ENCODE results near the gene GAB1.

GRCh38 chr4:143441678-143442077 lies 105.0 kb downstream of the GAB1 start:
- TF ChIP-seq POLR2AphosphoS5 (IDR thresholded peaks at IDR 0.05; ENCODE audit: insufficient read depth in 1 of 2, low read depth in 1 of 2), result no peak
- TF ChIP-seq POLR2A (IDR thresholded peaks at IDR 0.05), result no peak
- TF ChIP-seq CTCF (IDR thresholded peaks at IDR 0.05), result no peak

Measured in vagina (tissue), 2 donors.